Fibroblast of the conjunctiva (primary cell): Measurements from ENCODE around the gene ATG5.
A peak's percentile ranks its signal among the peaks of the same experiment; 100 is the strongest.

Source experiments
- DNase-seq: peaks from one replicate; pipeline ENCODE4 v3.0.0-alpha.2; 2010; ENCODE audit warnings: low read depth

Gene ATG5

GRCh38 chr6:106325336-106326178, at the start of gene ATG5:
Gene ATG5, minus strand, starts transcription at chr6:106325760. Its CDS starts 9,552 bp downstream, at chr6:106316208.
- peak; percentile 99 for DNase-seq

- no peak for DNase-seq
Measured at GRCh38 chr6:106373502-106374239, 48.1 kb upstream of the ATG5 start.

DNA sequence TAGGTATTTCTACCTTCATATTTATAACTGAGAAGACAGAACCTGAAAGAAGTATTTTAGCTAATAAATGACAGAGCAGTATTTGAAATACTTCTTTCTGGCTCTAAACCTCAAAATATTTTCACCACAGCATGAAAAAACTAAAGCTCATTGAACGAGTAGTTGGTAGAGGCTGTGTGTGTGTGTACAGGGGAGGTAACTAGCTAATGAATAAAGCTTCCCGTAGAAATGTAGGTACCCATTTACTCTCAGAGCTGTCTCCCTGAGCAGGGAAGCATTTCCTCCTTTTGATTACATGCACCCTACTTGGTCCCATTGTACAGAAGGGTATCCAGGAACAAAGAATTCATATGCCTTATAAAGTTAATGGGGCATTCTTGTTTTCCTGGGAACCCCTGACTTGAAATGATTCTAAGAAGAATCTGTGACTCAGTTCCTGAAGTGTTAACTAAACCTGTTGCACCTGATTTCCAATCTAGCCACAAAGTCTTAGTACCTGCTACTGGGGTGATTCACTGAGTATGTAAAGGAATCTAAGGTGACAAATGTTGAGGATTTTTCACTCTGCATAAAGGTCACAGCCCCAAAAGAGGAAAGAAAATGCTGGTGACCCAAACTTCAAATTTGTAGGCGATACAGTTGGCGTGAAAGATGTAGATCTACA, 47.4 kb upstream of the ATG5 start:
- no peak for DNase-seq

GRCh38 chr6:106370639-106371038, 45.1 kb upstream of the ATG5 start:
- DNase-seq: no peak

DNA sequence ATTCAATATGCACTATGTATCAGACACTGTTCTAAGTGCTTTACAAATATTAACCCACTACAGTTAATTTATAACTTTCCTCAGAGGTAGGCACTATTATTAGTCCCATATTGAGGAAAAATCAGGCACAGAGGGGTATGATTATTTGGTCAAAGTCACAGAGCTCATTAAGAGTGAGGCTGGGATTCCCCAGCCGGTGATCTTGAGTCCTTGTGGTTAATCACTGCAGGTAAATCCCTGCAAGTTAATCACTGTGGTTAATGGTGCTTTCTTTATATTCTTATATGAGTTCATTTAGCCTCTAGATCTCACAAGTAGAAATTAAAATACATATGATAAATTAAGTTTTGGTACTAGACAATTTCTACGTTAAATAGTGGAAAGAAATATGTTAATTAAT, 44.2 kb upstream of the ATG5 start:
- DNase-seq: no peak

GRCh38 chr6:106363401-106364138, 38.0 kb upstream of the ATG5 start:
- no peak for DNase-seq

- DNase-seq: no peak
Measured at GRCh38 chr6:106360989-106361430, 35.5 kb upstream of the ATG5 start.

DNA sequence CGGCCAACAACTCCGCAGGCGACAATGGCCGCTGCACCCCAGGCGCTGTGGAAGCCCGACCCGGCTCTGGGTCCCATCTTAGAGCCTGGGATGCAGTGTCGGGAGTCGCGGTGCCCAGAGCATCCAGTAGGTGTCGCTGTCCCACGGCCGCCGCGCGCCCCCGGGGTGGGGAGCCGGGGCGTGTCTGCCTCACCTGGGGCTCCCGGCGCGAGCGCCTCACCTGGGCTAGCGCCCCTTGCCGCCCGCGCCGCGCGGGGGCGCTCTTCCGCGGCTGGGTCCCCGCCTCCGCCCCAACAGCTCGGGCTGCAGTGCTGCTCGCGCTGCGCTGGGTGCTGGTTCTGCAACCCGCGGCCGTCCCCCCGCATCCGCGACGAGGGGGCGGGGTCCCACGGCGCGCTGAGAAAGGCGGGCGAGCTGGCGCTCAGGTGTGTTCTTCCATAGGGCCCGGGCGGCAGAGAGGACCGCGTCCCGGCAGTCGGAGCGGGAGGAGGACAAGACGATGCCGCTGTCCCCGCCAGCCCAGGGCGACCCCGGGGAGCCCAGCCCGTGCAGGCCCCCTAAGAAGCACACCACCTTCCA, 34.9 kb upstream of the ATG5 start, which contains the start of gene CRYBG1:
Gene CRYBG1, plus strand, starts transcription at position 308 of the 579 bp plus-strand sequence. Its CDS starts 192 bp downstream, at position 500.
- DNase-seq: no peak

GRCh38 chr6:106359959-106360409, 34.4 kb upstream of the ATG5 start:
- DNase-seq: no peak

DNA sequence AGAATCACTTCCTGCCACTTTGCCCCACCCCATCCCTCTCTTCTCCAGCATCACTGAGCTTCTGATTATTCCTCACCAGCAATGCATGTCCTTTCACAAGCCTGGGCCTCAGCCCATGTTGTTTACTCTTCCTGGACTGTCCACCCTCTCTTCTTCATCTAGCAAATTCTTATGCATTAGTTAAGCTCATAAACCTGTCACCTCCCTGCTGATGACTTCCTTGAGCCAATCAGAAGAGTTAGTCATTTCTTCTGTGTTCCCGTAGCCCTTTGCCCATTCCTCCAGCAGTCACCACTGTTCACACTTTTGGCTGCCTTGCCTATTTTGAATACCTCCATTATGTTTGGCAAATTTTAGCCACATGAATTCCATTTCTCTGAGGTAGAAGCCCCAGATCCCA, 30.8 kb upstream of the ATG5 start:
- DNase-seq: no peak

DNA sequence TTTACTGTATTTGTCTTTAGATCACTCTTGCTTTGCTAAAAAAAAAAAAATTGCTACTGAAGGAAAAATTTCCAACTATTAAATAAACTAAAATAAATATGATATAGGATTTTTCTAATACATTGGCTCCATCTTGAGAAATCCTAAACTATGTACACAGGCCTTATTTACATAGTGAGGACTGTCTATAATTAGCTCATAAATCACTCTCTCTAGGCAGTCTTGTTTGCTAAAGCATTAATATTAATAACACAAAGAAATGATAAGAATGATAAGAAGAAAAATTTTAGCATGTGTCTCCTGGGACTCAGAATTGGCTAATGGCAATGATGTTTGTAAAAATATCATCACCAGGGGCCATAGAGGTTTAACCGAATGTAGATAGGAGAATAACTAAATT, 21.7 kb upstream of the ATG5 start:
- DNase-seq: no peak

DNA sequence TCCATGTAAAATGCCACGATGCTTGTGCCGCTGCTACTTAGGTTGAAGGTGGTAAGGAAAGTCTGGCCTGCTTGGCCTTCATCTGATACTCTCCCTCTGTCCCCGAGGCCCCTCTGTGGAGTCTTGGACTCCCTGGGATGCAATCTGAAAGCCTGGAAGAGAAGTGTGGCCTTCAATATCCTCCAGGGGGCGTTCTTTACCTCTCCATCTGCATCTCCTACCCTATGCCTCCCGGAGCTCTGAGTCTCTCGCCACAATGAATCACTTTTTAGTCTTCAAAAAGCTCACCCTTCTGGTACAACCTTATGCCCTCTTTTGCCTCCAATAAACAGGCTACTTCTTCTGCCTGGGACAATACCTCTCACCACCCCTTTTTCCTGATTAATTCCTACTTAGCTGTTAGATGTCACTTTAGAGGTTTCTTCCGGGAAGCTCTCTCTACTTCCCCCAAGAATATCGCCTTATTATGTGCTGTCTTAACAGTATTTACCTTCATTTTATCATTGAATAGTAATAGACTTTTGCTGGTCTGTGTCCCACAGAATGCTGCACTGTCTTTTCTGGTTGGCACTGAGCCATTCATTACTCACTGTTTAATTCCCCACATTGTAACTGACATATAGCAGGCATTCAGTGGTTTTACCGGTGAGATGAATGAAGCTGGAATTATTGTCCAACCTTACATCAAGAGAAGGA, 13.9 kb upstream of the ATG5 start:
- peak; percentile 38 for DNase-seq

DNA sequence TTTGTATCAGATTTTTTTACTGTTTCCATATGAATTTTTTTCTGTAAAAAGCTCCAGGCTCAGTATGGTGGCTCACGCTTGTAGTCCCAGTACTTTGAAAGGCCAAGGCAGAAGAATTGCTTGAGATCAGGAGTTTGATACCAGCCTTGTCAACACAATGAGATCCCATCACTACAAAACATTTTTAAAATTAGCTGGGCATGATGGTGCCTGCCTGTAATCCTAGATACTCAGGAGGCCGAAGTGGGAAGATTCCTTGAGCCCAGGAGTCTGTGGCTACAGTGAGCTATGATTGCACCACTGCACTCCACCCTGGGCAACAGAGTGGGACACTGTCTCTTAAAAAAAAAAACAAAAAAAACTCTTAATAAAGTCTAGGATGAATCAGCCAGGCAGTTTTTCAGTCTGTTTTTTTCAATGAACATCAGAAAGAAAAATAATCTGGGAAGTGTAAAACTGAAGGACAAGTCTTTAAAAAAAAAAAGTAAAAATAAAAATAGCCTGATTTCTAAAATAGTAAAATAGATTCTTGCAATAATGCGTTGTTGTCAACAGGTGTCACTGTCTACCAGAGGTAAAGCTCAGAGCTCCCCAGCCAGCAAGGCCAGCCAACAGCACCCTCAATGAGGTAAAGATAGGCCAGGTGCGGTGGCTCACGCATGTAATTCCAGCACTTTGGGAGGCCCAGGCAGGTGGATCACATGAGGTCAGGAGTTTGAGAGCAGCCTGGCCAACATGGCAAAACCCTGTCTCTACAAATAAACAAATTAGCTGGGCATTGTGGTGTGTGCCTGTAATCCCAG, 9.3 kb upstream of the ATG5 start:
- peak; percentile 30 for DNase-seq

- no peak for DNase-seq
Measured at GRCh38 chr6:106324726-106325335, 729 bp downstream of the ATG5 start.

DNA sequence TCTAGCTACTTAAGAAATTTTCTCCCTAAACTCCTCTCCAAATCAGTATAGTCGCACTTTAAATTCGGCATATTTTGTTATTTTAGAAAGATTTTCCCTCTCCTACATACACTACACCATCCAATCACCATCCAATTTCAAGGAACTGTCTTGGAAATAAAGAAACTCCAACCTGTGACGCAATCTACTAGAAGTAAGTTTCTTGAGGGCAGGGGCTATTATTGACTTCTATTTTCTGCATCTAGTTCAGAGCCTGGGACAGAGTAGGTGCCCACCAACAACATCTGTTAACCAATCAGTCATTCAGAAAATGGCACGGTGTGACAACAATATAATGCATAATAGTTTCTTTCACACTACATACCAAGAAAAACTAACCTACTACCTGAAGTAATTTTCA, 3.6 kb downstream of the ATG5 start:
- no peak for DNase-seq

- DNase-seq: no peak
Measured at GRCh38 chr6:106318851-106319250, 6.7 kb downstream of the ATG5 start.

- DNase-seq: no peak
Measured at GRCh38 chr6:106318061-106318460, 7.5 kb downstream of the ATG5 start.

GRCh38 chr6:106316375-106316766, 9.2 kb downstream of the ATG5 start:
- no peak for DNase-seq

- no peak for DNase-seq
Measured at GRCh38 chr6:106315765-106316374, 9.7 kb downstream of the ATG5 start.
